OCI-LY1 (cell line): ENCODE data around the gene MUS81.

ENCODE experiments used
- H2AFZ ChIP-seq: fragments of 200-600 bp; sonication (generic), shearing (Covaris generic); 2 replicates; pipeline ENCODE4 v1.6.0; 2014; ENCODE audit warnings: antibody characterized with exemption, mild to moderate bottlenecking, low read length
- H3F3A ChIP-seq: fragments of 200-600 bp; sonication (generic), shearing (Covaris generic); 2 replicates; pipeline ENCODE4 v1.6.0; 2014; ENCODE audit warnings: mild to moderate bottlenecking, antibody characterized with exemption, low read length, moderate library complexity; ENCODE audit not compliant: insufficient read depth
- H3K27ac ChIP-seq: fragments of 200-600 bp; sonication (generic); 2 replicates; pipeline ENCODE4 v1.5.1; 2014; ENCODE audit warnings: low read length, mixed run types, mild to moderate bottlenecking, low read depth; ENCODE audit not compliant: poor library complexity, severe bottlenecking
- H3K27me3 ChIP-seq: fragments of 200-600 bp; sonication (generic); 2 replicates; pipeline ENCODE4 v1.6.0; 2014; ENCODE audit warnings: antibody characterized with exemption, mild to moderate bottlenecking, low read length, moderate library complexity; ENCODE audit not compliant: insufficient read depth
- H3K36me3 ChIP-seq: fragments of 200-600 bp; sonication (generic); 2 replicates; pipeline ENCODE4 v1.6.1; 2014; ENCODE audit warnings: mild to moderate bottlenecking, antibody characterized with exemption, low read length, moderate library complexity, mixed read lengths; ENCODE audit not compliant: insufficient read depth
- H3K4me1 ChIP-seq: fragments of 200-600 bp; sonication (generic); 2 replicates; pipeline ENCODE4 v1.5.1; 2014; ENCODE audit warnings: mild to moderate bottlenecking, low read length, moderate library complexity; ENCODE audit not compliant: insufficient read depth, severe bottlenecking
- H3K4me2 ChIP-seq: fragments of 200-600 bp; sonication (generic), shearing (Covaris generic); 2 replicates; pipeline ENCODE4 v1.6.1; 2014; ENCODE audit warnings: low read length
- H3K4me3 ChIP-seq: fragments of 200-600 bp; sonication (generic); 2 replicates; pipeline ENCODE4 v1.5.1; 2014; ENCODE audit warnings: low read length, low read depth, mild to moderate bottlenecking, mixed read lengths; ENCODE audit not compliant: poor library complexity, severe bottlenecking
- H3K79me2 ChIP-seq: fragments of 200-600 bp; shearing (Covaris generic); 2 replicates; pipeline ENCODE4 v1.6.1; 2016; ENCODE audit warnings: mixed run types, low read length, mixed read lengths; ENCODE audit not compliant: insufficient read depth
- H3K9ac ChIP-seq: fragments of 200-600 bp; sonication (generic), shearing (Covaris generic); 2 replicates; pipeline ENCODE4 v1.6.1; 2014; ENCODE audit warnings: mild to moderate bottlenecking, low read length, mixed read lengths
- H3K9me2 ChIP-seq: fragments of 200-600 bp; sonication (generic), shearing (Covaris generic); 2 replicates; pipeline ENCODE4 v1.6.1; 2014; ENCODE audit warnings: low read depth, mild to moderate bottlenecking, low read length, mixed read lengths
- H3K9me3 ChIP-seq: fragments of 200-600 bp; shearing (Covaris generic); 2 replicates; pipeline ENCODE4 v1.6.1; 2014; ENCODE audit warnings: low read length, mixed read lengths
- H4K20me1 ChIP-seq: fragments of 200-600 bp; sonication (generic), shearing (Covaris generic); 2 replicates; pipeline ENCODE4 v1.6.0; 2016; ENCODE audit warnings: mild to moderate bottlenecking, low read length; ENCODE audit not compliant: insufficient read depth
- CTCF ChIP-seq: fragments of 200-600 bp; sonication (generic), shearing (Covaris generic); IDR thresholded peaks from 2 replicates; pipeline ENCODE4 v1.5.1; 2017; ENCODE audit warnings: mild to moderate bottlenecking, antibody characterized with exemption, low read length, moderate library complexity, mixed read lengths
- EZH2 ChIP-seq: fragments of 200-600 bp; sonication (generic), shearing (Covaris generic); IDR thresholded peaks from 2 replicates; pipeline ENCODE4 v1.8.0; 2017; ENCODE audit warnings: borderline replicate concordance, mixed run types, mild to moderate bottlenecking, antibody characterized with exemption, low read length, moderate library complexity, mixed read lengths

Gene MUS81

GRCh38 chr11:65867284-65868071 is 7.2 kb downstream of the MUS81 start:
- H3K9me2 ChIP-seq: no peaks in the 10 kb centered on the region
- H3K36me3 ChIP-seq: peaks cover 50% of the 10 kb centered on the region
- H3K27ac ChIP-seq: no peak overlapping the region
- H3K9me3 ChIP-seq: no peaks in the 10 kb centered on the region
- H3K4me2 ChIP-seq: no peak overlapping the region
- no peaks in the 10 kb centered on the region for H3K79me2 ChIP-seq
- no peaks in the 10 kb centered on the region for H3F3A ChIP-seq
- no peak overlapping the region for H3K4me3 ChIP-seq
- H3K9ac ChIP-seq: no peak overlapping the region
- no peak overlapping the region for H2AFZ ChIP-seq
- no peak for TF ChIP-seq EZH2
- no peak for TF ChIP-seq CTCF
- no peaks in the 10 kb centered on the region for H3K4me1 ChIP-seq
- H3K27me3 ChIP-seq: peaks cover 3% of the 10 kb centered on the region; the same call in 1 of the 2 replicates
- no peaks in the 10 kb centered on the region for H4K20me1 ChIP-seq

DNA sequence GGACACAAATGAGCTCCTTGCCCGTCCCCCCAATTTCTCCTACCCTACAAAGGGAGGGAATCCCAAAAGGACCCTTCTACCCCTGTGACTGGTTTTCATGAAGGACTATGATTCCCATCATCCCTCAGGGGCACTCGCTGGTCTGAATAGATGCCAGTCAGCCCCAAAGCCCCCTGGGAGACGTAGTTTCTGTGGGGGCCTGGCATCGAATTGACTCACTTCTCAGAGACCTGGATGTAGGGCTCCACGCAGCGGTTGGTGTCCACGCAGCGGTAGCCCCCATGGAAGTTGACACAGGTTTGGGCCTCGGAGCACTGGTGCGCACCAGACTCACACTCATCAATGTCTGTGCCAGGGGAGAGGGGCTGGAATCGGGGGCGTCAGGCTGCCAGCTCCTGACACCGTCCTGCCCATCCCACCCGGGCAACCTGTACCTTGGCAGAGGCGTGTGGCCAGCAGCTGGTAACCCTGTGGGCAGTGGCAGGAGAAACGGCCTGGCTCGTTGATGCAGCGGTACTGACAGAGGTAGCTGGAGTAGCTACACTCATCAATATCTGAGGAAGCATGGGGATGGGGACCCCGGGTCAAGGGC is 7.9 kb downstream of the MUS81 start:
- H3K9ac ChIP-seq: no peak overlapping the region
- H3F3A ChIP-seq: no peaks in the 10 kb centered on the region
- no peaks in the 10 kb centered on the region for H4K20me1 ChIP-seq
- peaks cover 3% of the 10 kb centered on the region; the same call in 1 of the 2 replicates for H3K27me3 ChIP-seq
- H3K27ac ChIP-seq: no peak overlapping the region
- H3K36me3 ChIP-seq: peaks cover 43% of the 10 kb centered on the region
- H3K4me2 ChIP-seq: no peak overlapping the region
- no peak overlapping the region for H2AFZ ChIP-seq
- no peaks in the 10 kb centered on the region for H3K79me2 ChIP-seq
- H3K4me3 ChIP-seq: no peak overlapping the region
- TF ChIP-seq CTCF (no peak), EZH2 (no peak)
- no peaks in the 10 kb centered on the region for H3K9me3 ChIP-seq
- H3K4me1 ChIP-seq: peaks cover 5% of the 10 kb centered on the region
- H3K9me2 ChIP-seq: no peaks in the 10 kb centered on the region

DNA sequence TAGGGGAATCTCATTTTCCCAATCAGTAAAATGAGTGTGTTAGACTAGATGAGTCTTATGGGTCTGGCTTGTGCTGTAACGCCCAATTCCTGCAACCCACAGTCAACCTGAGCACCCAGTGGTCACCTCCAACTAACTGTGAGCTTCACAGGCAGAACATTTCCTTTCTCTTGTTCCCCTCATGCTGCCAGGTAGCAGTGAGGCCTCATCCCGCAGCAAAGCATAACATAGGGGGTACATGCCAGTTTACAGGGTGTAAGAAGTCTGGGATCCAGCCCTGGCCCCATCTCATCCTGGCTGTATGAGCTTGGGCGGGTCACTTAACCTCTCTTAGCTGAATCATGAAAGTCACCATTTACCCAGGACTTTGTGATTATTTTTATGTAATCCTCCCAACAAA is 8.7 kb downstream of the MUS81 start:
- Histone ChIP-seq H3K27me3 (peaks cover 3% of the 10 kb centered on the region; the same call in 1 of the 2 replicates), H3K9me2 (no peaks in the 10 kb centered on the region), H3K36me3 (peaks cover 36% of the 10 kb centered on the region), H3K27ac (no peak overlapping the region), H3K4me3 (no peak overlapping the region), H3K4me2 (no peak overlapping the region), H3K4me1 (peaks cover 10% of the 10 kb centered on the region), H4K20me1 (no peaks in the 10 kb centered on the region), H2AFZ (no peak overlapping the region), H3K79me2 (no peaks in the 10 kb centered on the region), H3K9me3 (no peaks in the 10 kb centered on the region), H3K9ac (no peak overlapping the region), H3F3A (no peaks in the 10 kb centered on the region)
- TF ChIP-seq CTCF (no peak), EZH2 (no peak)
